ENCODE results near the gene KDM8.

Gene KDM8

DNA sequence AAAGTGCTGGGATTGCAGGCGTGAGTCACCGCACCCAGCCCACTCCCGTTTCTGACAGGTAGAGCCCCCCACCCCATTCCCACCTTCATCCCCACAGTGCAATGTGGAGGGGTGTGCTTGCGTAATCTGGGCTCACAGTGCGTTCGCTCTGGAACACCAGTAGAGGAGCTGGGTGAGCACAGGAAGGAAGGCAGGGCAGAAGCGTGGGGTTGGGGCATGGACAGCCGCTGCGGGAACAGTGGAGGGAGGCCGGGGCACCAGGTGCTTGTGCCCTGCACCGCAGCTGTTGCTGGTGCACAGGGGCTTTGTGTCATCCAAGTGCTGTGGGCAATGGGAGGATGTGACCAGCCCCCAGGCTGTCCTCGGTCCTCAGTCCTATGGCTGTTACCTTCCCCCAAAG lies 24.7 kb downstream of the KDM8 start:
- Histone ChIP-seq H3K18ac (ENCODE audit: low read length) (no peak overlapping the region), H3K9me3 (ENCODE audit: insufficient read depth, low read depth, low read length) (peaks cover 2% of the 10 kb centered on the region), H3K27me3 (ENCODE audit: insufficient read depth, low read length) (no peaks in the 10 kb centered on the region), H3K79me2 (ENCODE audit: control insufficient read depth, insufficient read depth, low read length, poor library complexity) (no peaks in the 10 kb centered on the region), H2BK120ac (ENCODE audit: insufficient read depth, low read length, poor library complexity) (no peak overlapping the region), H3K4ac (ENCODE audit: low read depth, low read length) (no peak overlapping the region), H2BK12ac (ENCODE audit: low read length) (no peak overlapping the region), H3K9ac (ENCODE audit: low read length) (no peak overlapping the region), H2AFZ (ENCODE audit: insufficient read depth, low read length, poor library complexity) (no peak overlapping the region), H3K4me2 (ENCODE audit: low read length) (no peak overlapping the region), H4K12ac (ENCODE audit: low read depth, low read length) (no peak overlapping the region), H2AK5ac (ENCODE audit: low read length) (no peak overlapping the region), H3K23ac (ENCODE audit: low read length) (no peak overlapping the region), H3K4me3 (ENCODE audit: low read depth, low read length) (no peak overlapping the region), H3K4me1 (ENCODE audit: control insufficient read depth in 1 of 2, insufficient read depth in 2 of 2, low read length in 2 of 2) (peaks cover 2 to 11% of the 10 kb centered on the region in 2 experiments), H3K36me3 (ENCODE audit: control insufficient read depth in 1 of 2, insufficient read depth in 2 of 2, low read length in 2 of 2) (peaks cover 0 to 9% of the 10 kb centered on the region in 2 experiments), H3K27ac (ENCODE audit: low read depth, low read length) (no peak overlapping the region), H4K8ac (ENCODE audit: low read depth, low read length) (no peak overlapping the region), H3K14ac (ENCODE audit: low read length) (no peak overlapping the region), H2BK5ac (ENCODE audit: low read depth, low read length, poor library complexity) (no peak overlapping the region), H3K79me1 (ENCODE audit: low read length) (peaks cover 5% of the 10 kb centered on the region), H4K91ac (ENCODE audit: low read depth, low read length) (no peak overlapping the region)
- no peak for DNase-seq
- WGBS (ENCODE audit: extremely low coverage, insufficient coverage, insufficient read length) = no CpG with 5 or more reads among the region's 12 CpGs

DNA sequence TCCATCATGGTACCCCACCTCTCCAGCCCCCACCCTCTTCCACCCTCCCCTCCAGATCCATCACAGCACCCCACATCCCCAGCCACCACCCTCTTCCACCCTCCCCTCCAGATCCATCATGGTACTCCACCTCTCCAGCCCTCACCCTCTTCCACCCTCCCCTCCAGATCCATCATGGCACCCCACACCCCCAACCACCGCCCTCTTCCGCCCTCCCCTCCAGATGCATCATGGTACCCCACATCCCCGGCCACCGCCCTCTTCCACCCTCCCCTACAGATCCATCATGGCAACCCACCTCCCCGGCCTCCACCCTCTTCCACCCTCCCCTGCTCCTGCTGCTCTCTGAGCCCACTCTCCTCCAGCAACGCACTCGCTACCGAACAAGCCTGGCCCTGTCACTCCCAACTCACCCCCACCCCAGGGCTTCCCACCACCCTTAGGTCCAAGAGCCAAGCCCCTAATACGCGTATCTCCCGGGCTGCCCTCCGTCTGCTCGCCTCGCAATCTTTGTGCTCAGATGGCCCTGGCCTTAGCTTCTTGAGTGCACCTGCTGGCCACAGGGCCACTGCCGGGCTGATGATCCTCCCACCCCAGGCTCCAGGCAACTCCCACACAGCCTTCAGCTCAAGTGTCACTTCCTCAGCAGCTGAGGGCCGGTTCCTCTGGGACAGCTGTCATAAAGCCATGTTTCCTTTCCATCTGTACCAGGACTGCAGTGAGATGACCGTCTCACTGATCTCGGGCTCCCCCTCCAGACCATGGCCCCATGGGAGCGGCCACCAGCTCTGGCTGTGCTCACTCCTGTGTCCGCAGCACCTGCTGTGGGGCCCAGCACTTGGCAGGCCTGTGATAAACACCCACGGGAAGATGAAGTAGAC lies 25.5 kb downstream of the KDM8 start:
- no peaks in the 10 kb centered on the region for H3K27me3 ChIP-seq (ENCODE audit: insufficient read depth, low read length)
- H4K8ac ChIP-seq (ENCODE audit: low read depth, low read length) = no peak overlapping the region
- peaks cover 0 to 5% of the 10 kb centered on the region in 2 experiments for H3K4me1 ChIP-seq (ENCODE audit: control insufficient read depth in 1 of 2, insufficient read depth in 2 of 2, low read length in 2 of 2)
- no peak for DNase-seq
- H2AK5ac ChIP-seq (ENCODE audit: low read length) = no peak overlapping the region
- H3K14ac ChIP-seq (ENCODE audit: low read length) = no peak overlapping the region
- no peaks in the 10 kb centered on the region for H3K79me2 ChIP-seq (ENCODE audit: control insufficient read depth, insufficient read depth, low read length, poor library complexity)
- H2AFZ ChIP-seq (ENCODE audit: insufficient read depth, low read length, poor library complexity) = no peak overlapping the region
- no peak overlapping the region for H4K91ac ChIP-seq (ENCODE audit: low read depth, low read length)
- H3K4me3 ChIP-seq (ENCODE audit: low read depth, low read length) = no peak overlapping the region
- H2BK5ac ChIP-seq (ENCODE audit: low read depth, low read length, poor library complexity) = no peak overlapping the region
- H2BK120ac ChIP-seq (ENCODE audit: insufficient read depth, low read length, poor library complexity) = no peak overlapping the region
- H4K12ac ChIP-seq (ENCODE audit: low read depth, low read length) = no peak overlapping the region
- no peak overlapping the region for H3K4me2 ChIP-seq (ENCODE audit: low read length)
- no CpG with 5 or more reads among the region's 21 CpGs for WGBS (ENCODE audit: extremely low coverage, insufficient coverage, insufficient read length)
- no peak overlapping the region for H3K23ac ChIP-seq (ENCODE audit: low read length)
- no peak overlapping the region for H3K9ac ChIP-seq (ENCODE audit: low read length)
- H3K27ac ChIP-seq (ENCODE audit: low read depth, low read length) = no peak overlapping the region
- H2BK12ac ChIP-seq (ENCODE audit: low read length) = no peak overlapping the region
- H3K18ac ChIP-seq (ENCODE audit: low read length) = no peak overlapping the region
- H3K79me1 ChIP-seq (ENCODE audit: low read length) = no peaks in the 10 kb centered on the region
- H3K4ac ChIP-seq (ENCODE audit: low read depth, low read length) = no peak overlapping the region
- peaks cover 2% of the 10 kb centered on the region for H3K9me3 ChIP-seq (ENCODE audit: insufficient read depth, low read depth, low read length)
- H3K36me3 ChIP-seq (ENCODE audit: control insufficient read depth in 1 of 2, insufficient read depth in 2 of 2, low read length in 2 of 2) = peaks cover 0 to 9% of the 10 kb centered on the region in 2 experiments

GRCh38 chr16:27229891-27230470 lies 26.7 kb downstream of the KDM8 start:
- DNase-seq = no peak
- Histone ChIP-seq H4K91ac (ENCODE audit: low read depth, low read length) (no peak overlapping the region), H3K14ac (ENCODE audit: low read length) (no peak overlapping the region), H3K23ac (ENCODE audit: low read length) (no peak overlapping the region), H3K79me1 (ENCODE audit: low read length) (no peaks in the 10 kb centered on the region), H2AK5ac (ENCODE audit: low read length) (no peak overlapping the region), H2AFZ (ENCODE audit: insufficient read depth, low read length, poor library complexity) (no peak overlapping the region), H3K27me3 (ENCODE audit: insufficient read depth, low read length) (no peaks in the 10 kb centered on the region), H4K8ac (ENCODE audit: low read depth, low read length) (no peak overlapping the region), H2BK5ac (ENCODE audit: low read depth, low read length, poor library complexity) (no peak overlapping the region), H3K4me3 (ENCODE audit: low read depth, low read length) (no peak overlapping the region), H3K36me3 (ENCODE audit: control insufficient read depth in 1 of 2, insufficient read depth in 2 of 2, low read length in 2 of 2) (peaks cover 0 to 5% of the 10 kb centered on the region in 2 experiments), H2BK12ac (ENCODE audit: low read length) (no peak overlapping the region), H3K79me2 (ENCODE audit: control insufficient read depth, insufficient read depth, low read length, poor library complexity) (no peaks in the 10 kb centered on the region), H3K9ac (ENCODE audit: low read length) (no peak overlapping the region), H3K27ac (ENCODE audit: low read depth, low read length) (no peak overlapping the region), H3K9me3 (ENCODE audit: insufficient read depth, low read depth, low read length) (peaks cover 2% of the 10 kb centered on the region), H3K18ac (ENCODE audit: low read length) (no peak overlapping the region), H4K12ac (ENCODE audit: low read depth, low read length) (no peak overlapping the region), H2BK120ac (ENCODE audit: insufficient read depth, low read length, poor library complexity) (no peak overlapping the region), H3K4ac (ENCODE audit: low read depth, low read length) (no peak overlapping the region), H3K4me1 (ENCODE audit: control insufficient read depth in 1 of 2, insufficient read depth in 2 of 2, low read length in 2 of 2) (peaks cover 0 to 5% of the 10 kb centered on the region in 2 experiments), H3K4me2 (ENCODE audit: low read length) (no peak overlapping the region)
- WGBS (ENCODE audit: extremely low coverage, insufficient coverage, insufficient read length) = no CpG with 5 or more reads among the region's 18 CpGs

DNA sequence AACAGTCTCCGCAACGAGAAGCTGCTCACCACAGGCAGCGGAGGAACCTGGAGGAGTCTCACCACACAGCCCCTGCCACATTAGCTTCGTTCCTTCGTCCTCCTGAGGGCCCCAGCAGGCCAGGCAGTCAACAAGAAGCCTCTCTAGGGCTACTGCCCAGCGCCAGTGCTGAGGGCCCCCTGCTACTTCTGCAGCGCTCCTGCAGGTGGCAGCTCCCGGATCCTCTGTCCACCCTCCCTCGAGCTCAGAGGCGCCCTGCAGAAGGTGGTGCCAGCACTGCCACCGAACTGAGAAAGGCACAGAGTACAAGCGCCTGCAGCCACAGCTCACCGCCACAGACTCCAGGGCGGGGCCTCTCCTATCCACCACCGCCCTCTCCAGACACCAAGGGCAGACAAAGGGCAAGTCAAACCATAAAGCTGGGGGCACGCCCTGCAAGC lies 27.3 kb downstream of the KDM8 start:
- Histone ChIP-seq H4K91ac (ENCODE audit: low read depth, low read length) (no peak overlapping the region), H2BK12ac (ENCODE audit: low read length) (no peak overlapping the region), H3K23ac (ENCODE audit: low read length) (no peak overlapping the region), H3K79me1 (ENCODE audit: low read length) (no peaks in the 10 kb centered on the region), H3K27ac (ENCODE audit: low read depth, low read length) (no peak overlapping the region), H3K18ac (ENCODE audit: low read length) (no peak overlapping the region), H2AFZ (ENCODE audit: insufficient read depth, low read length, poor library complexity) (no peak overlapping the region), H3K9ac (ENCODE audit: low read length) (no peak overlapping the region), H2BK120ac (ENCODE audit: insufficient read depth, low read length, poor library complexity) (no peak overlapping the region), H3K4me2 (ENCODE audit: low read length) (no peak overlapping the region), H3K4me3 (ENCODE audit: low read depth, low read length) (no peak overlapping the region), H2AK5ac (ENCODE audit: low read length) (no peak overlapping the region), H3K79me2 (ENCODE audit: control insufficient read depth, insufficient read depth, low read length, poor library complexity) (no peaks in the 10 kb centered on the region), H3K27me3 (ENCODE audit: insufficient read depth, low read length) (no peaks in the 10 kb centered on the region), H3K4me1 (ENCODE audit: control insufficient read depth in 1 of 2, insufficient read depth in 2 of 2, low read length in 2 of 2) (peaks cover 4 to 10% of the 10 kb centered on the region in 2 experiments), H3K36me3 (ENCODE audit: control insufficient read depth in 1 of 2, insufficient read depth in 2 of 2, low read length in 2 of 2) (peaks cover 0 to 5% of the 10 kb centered on the region in 2 experiments), H3K14ac (ENCODE audit: low read length) (no peak overlapping the region), H4K12ac (ENCODE audit: low read depth, low read length) (no peak overlapping the region), H2BK5ac (ENCODE audit: low read depth, low read length, poor library complexity) (no peak overlapping the region), H3K4ac (ENCODE audit: low read depth, low read length) (no peak overlapping the region), H4K8ac (ENCODE audit: low read depth, low read length) (no peak overlapping the region), H3K9me3 (ENCODE audit: insufficient read depth, low read depth, low read length) (peaks cover 2% of the 10 kb centered on the region)
- WGBS (ENCODE audit: extremely low coverage, insufficient coverage, insufficient read length) = no CpG with 5 or more reads among the region's 16 CpGs
- DNase-seq = no peak
